Measurements from ENCODE around the gene RHEB.

RHEB gene

GRCh38 chr7:151438864-151439601 lies 80.7 kb downstream of the RHEB start:
- no peak overlapping the region for H3K27ac ChIP-seq (ENCODE audit: low read length)
- TF ChIP-seq CTCF (IDR thresholded peaks at IDR 0.05; ENCODE audit: low read depth, low read length) (no peak), EZH2phosphoT487 (IDR thresholded peaks at IDR 0.05; ENCODE audit: low read depth) (no peak)
- no peak overlapping the region for H3K9ac ChIP-seq (ENCODE audit: low read length)
- H3K36me3 ChIP-seq (replicated peaks; ENCODE audit: low read depth, low read length), result no peaks in the 10 kb centered on the region
- no peaks in the 10 kb centered on the region for H3K4me1 ChIP-seq (ENCODE audit: low read length)
- H3K27me3 ChIP-seq (ENCODE audit: low read depth, low read length), result peaks cover 26% of the 10 kb centered on the region
- H3K9me3 ChIP-seq (ENCODE audit: insufficient read depth, low read length), result no peaks in the 10 kb centered on the region
- H2AFZ ChIP-seq (ENCODE audit: low read depth, low read length), result no peak overlapping the region
- no peaks in the 10 kb centered on the region for H3K79me2 ChIP-seq (ENCODE audit: low read length)
- no peak overlapping the region for H3K4me3 ChIP-seq (ENCODE audit: low read length)
- no peak overlapping the region for H3K4me2 ChIP-seq (ENCODE audit: low read length)
- no peaks in the 10 kb centered on the region for H4K20me1 ChIP-seq (ENCODE audit: insufficient read depth, low read length)

GRCh38 chr7:151437866-151438516 lies 81.7 kb downstream of the RHEB start:
- Histone ChIP-seq H3K9ac (ENCODE audit: low read length) (no peak overlapping the region), H3K27ac (ENCODE audit: low read length) (no peak overlapping the region), H3K4me3 (ENCODE audit: low read length) (no peak overlapping the region), H4K20me1 (ENCODE audit: insufficient read depth, low read length) (no peaks in the 10 kb centered on the region), H2AFZ (ENCODE audit: low read depth, low read length) (no peak overlapping the region), H3K79me2 (ENCODE audit: low read length) (no peaks in the 10 kb centered on the region), H3K4me2 (ENCODE audit: low read length) (no peak overlapping the region), H3K36me3 (replicated peaks; ENCODE audit: low read depth, low read length) (no peaks in the 10 kb centered on the region), H3K9me3 (ENCODE audit: insufficient read depth, low read length) (no peaks in the 10 kb centered on the region), H3K27me3 (ENCODE audit: low read depth, low read length) (peaks cover 24% of the 10 kb centered on the region), H3K4me1 (ENCODE audit: low read length) (peaks cover 3% of the 10 kb centered on the region; the same call in 1 of the 2 replicates)
- TF ChIP-seq CTCF (IDR thresholded peaks at IDR 0.05; ENCODE audit: low read depth, low read length), result no peak
- TF ChIP-seq EZH2phosphoT487 (IDR thresholded peaks at IDR 0.05; ENCODE audit: low read depth), result no peak

- Histone ChIP-seq H3K36me3 (replicated peaks; ENCODE audit: low read depth, low read length) (no peaks in the 10 kb centered on the region), H4K20me1 (ENCODE audit: insufficient read depth, low read length) (no peaks in the 10 kb centered on the region), H3K4me1 (ENCODE audit: low read length) (peaks cover 7% of the 10 kb centered on the region; the same call in 1 of the 2 replicates), H3K4me2 (ENCODE audit: low read length) (no peak overlapping the region), H3K79me2 (ENCODE audit: low read length) (no peaks in the 10 kb centered on the region), H3K4me3 (ENCODE audit: low read length) (no peak overlapping the region), H3K27me3 (ENCODE audit: low read depth, low read length) (peaks cover 19% of the 10 kb centered on the region), H3K27ac (ENCODE audit: low read length) (no peak overlapping the region), H3K9ac (ENCODE audit: low read length) (no peak overlapping the region), H2AFZ (ENCODE audit: low read depth, low read length) (no peak overlapping the region), H3K9me3 (ENCODE audit: insufficient read depth, low read length) (no peaks in the 10 kb centered on the region)
- TF ChIP-seq CTCF (IDR thresholded peaks at IDR 0.05; ENCODE audit: low read depth, low read length) (no peak), EZH2phosphoT487 (IDR thresholded peaks at IDR 0.05; ENCODE audit: low read depth) (no peak)
Measured at GRCh38 chr7:151437159-151437553, 82.5 kb downstream of the RHEB start.

GRCh38 chr7:151436446-151437158 lies 83.1 kb downstream of the RHEB start:
- no peaks in the 10 kb centered on the region for H3K9me3 ChIP-seq (ENCODE audit: insufficient read depth, low read length)
- H3K4me3 ChIP-seq (ENCODE audit: low read length), result no peak overlapping the region
- TF ChIP-seq CTCF (IDR thresholded peaks at IDR 0.05; ENCODE audit: low read depth, low read length) (no peak), EZH2phosphoT487 (IDR thresholded peaks at IDR 0.05; ENCODE audit: low read depth) (no peak)
- no peak overlapping the region for H3K27ac ChIP-seq (ENCODE audit: low read length)
- H4K20me1 ChIP-seq (ENCODE audit: insufficient read depth, low read length), result no peaks in the 10 kb centered on the region
- H2AFZ ChIP-seq (ENCODE audit: low read depth, low read length), result no peak overlapping the region
- H3K27me3 ChIP-seq (ENCODE audit: low read depth, low read length), result peaks cover 17% of the 10 kb centered on the region
- H3K4me1 ChIP-seq (ENCODE audit: low read length), result peaks cover 7% of the 10 kb centered on the region; the same call in 1 of the 2 replicates
- no peaks in the 10 kb centered on the region for H3K79me2 ChIP-seq (ENCODE audit: low read length)
- no peaks in the 10 kb centered on the region for H3K36me3 ChIP-seq (replicated peaks; ENCODE audit: low read depth, low read length)
- no peak overlapping the region for H3K9ac ChIP-seq (ENCODE audit: low read length)
- no peak overlapping the region for H3K4me2 ChIP-seq (ENCODE audit: low read length)
